HepG2 (cell line): ENCODE results near the gene BBS4. TPM values are rescaled to one million over a fixed set of nuclear protein-coding genes. Genes with fewer than 3 reads are reported as not detected.

Experiments used
- ATAC-seq: fragments of 200-7000 bp; cut with Tn5 transposase; 3 replicates; pipeline ENCODE4 v1.9.1; 2020; ENCODE audit warnings: mild to moderate bottlenecking, moderate library complexity
- BruUV-seq: library from RNA; stranded (reverse); fragments of 400-500 nt; replicated peaks from 2 replicates; lab custom pipeline; 2021; lab: Mats Ljungman, UMichigan
- CTCF ChIA-PET: fragments of 300-600 bp; formaldehyde crosslinking; extraction: SDS; loops from one replicate; lab custom pipeline; 2021; ENCODE audit warnings: low total read pairs, inconsistent platforms, low intra/inter-chr PET ratio; lab: Yijun Ruan, JAX
- POLR2A ChIA-PET: fragments of 350-600 bp; sonication (Branson Sonifier 250); formaldehyde crosslinking; loops from one replicate; lab custom pipeline; 2020; ENCODE audit warnings: antibody characterized with exemption, inconsistent platforms; lab: Yijun Ruan, JAX
- DNase-seq: peaks from one replicate; pipeline ENCODE4 v3.0.0-alpha.2; 2015; ENCODE audit warnings: low spot score
- FAIRE-seq: peaks from 3 replicates; lab custom pipeline; 2011; peaks lifted over from hg19 to GRCh38; lab: Jason Lieb, UNC
- H2AFZ ChIP-seq: one replicate; pipeline ENCODE4 v1.6.1; 2011; ENCODE audit warnings: low read length, inconsistent platforms
- H3K27ac ChIP-seq: fragments of 300-600 bp; 3 replicates; pipeline ENCODE4 v1.8.0; 2011; ENCODE audit warnings: mixed run types, mild to moderate bottlenecking, mixed read lengths, low read length, inconsistent platforms; ENCODE audit not compliant: insufficient read depth; ENCODE audit errors: extremely low read length
- H3K27me3 ChIP-seq, 2 experiments: fragments of 200-600 bp in 1 of 2; 2 replicates in 1 of 2; 3 replicates in 1 of 2; pipeline versions ENCODE4 v1.6.0 to v1.8.0; 2011; ENCODE audit warnings: low read length in 2 of 2, mild to moderate bottlenecking in 2 of 2, moderate library complexity in 2 of 2, inconsistent platforms in 1 of 2; ENCODE audit not compliant: insufficient read depth in 2 of 2, control insufficient read depth in 1 of 2
- H3K36me3 ChIP-seq, 2 experiments: fragments of 200-600 bp in 1 of 2; replicated peaks in 1 of 2; 2 replicates in 1 of 2; 3 replicates in 1 of 2; pipeline versions ENCODE4 v1.5.1 to v1.8.0; 2011; ENCODE audit warnings: low read length in 2 of 2, inconsistent platforms in 1 of 2; ENCODE audit not compliant: insufficient read depth in 2 of 2, control insufficient read depth in 1 of 2
- H3K4me1 ChIP-seq: 2 replicates; pipeline ENCODE4 v1.5.1; 2012; ENCODE audit warnings: low read length, inconsistent platforms; ENCODE audit not compliant: insufficient read depth
- H3K4me2 ChIP-seq: 2 replicates; pipeline ENCODE4 v1.6.0; 2011; ENCODE audit warnings: low read depth, low read length, inconsistent platforms
- H3K4me3 ChIP-seq, 3 experiments: fragments of 200-600 bp in 1 of 3; sonication (generic), shearing (Covaris generic) in 1 of 3; replicated peaks in 1 of 3; 2 replicates each; pipeline ENCODE4 v1.5.1; 2011 to 2016; ENCODE audit warnings: low read length in 3 of 3, inconsistent platforms in 2 of 3, low read depth in 2 of 3, mild to moderate bottlenecking in 2 of 3, control low read depth in 1 of 3, mixed read lengths in 1 of 3; ENCODE audit not compliant: insufficient read depth in 1 of 3
- H3K79me2 ChIP-seq: one replicate; pipeline ENCODE4 v1.6.1; 2011; ENCODE audit warnings: low read length, inconsistent platforms; ENCODE audit not compliant: insufficient read depth
- H3K9ac ChIP-seq: 2 replicates; pipeline ENCODE4 v1.6.0; 2011; ENCODE audit warnings: mild to moderate bottlenecking, low read depth, low read length, inconsistent platforms; ENCODE audit not compliant: insufficient read depth
- H3K9me3 ChIP-seq: 2 replicates; pipeline ENCODE4 v1.5.1; 2012; ENCODE audit warnings: mild to moderate bottlenecking, low read length
- H4K20me1 ChIP-seq: 2 replicates; pipeline ENCODE4 v1.6.0; 2011; ENCODE audit warnings: inconsistent platforms, mild to moderate bottlenecking, low read length, moderate library complexity; ENCODE audit not compliant: insufficient read depth
- HDAC6 ChIP-seq: fragments of 200-600 bp; sonication (generic); IDR thresholded peaks from 2 replicates; pipeline ENCODE4 v1.7.0; 2017; ENCODE audit warnings: mild to moderate bottlenecking, antibody characterized with exemption, low read length, low read depth
- IRX3 ChIP-seq: sonication (generic); formaldehyde crosslinking; IDR thresholded peaks from 2 replicates; pipeline ENCODE4 v1.8.1; 2023; ENCODE audit warnings: mild to moderate bottlenecking, low read depth, missing genetic modification reagents, borderline replicate concordance
- SP5 ChIP-seq: IDR thresholded peaks from 2 replicates; pipeline ENCODE4 v1.6.1; 2016; ENCODE audit warnings: low read depth, borderline replicate concordance
- TFE3 ChIP-seq: IDR thresholded peaks from 2 replicates; pipeline ENCODE4 v1.6.1; 2016
- TP53 ChIP-seq: sonication (generic); formaldehyde crosslinking; conservative IDR thresholded peaks from 2 replicates; pipeline ENCODE4 v1.4.0; 2020; ENCODE audit warnings: missing genetic modification reagents
- ZEB1 ChIP-seq: IDR thresholded peaks from 2 replicates; pipeline ENCODE4 v1.6.1; 2012; ENCODE audit warnings: mild to moderate bottlenecking, low read depth, inconsistent platforms; ENCODE audit not compliant: insufficient replicate concordance
- ZKSCAN1 ChIP-seq: fragments of 150-350 bp; IDR thresholded peaks from 2 replicates; pipeline ENCODE4 v1.6.1; 2014; ENCODE audit warnings: low read length
- ZNF770 ChIP-seq: sonication (generic); formaldehyde crosslinking; IDR thresholded peaks from 2 replicates; pipeline ENCODE4 v1.5.0; 2020; ENCODE audit warnings: mild to moderate bottlenecking, missing genetic modification reagents
- ZNF850 ChIP-seq: sonication (generic); formaldehyde crosslinking; conservative IDR thresholded peaks from 2 replicates; pipeline ENCODE4 v1.9.0; 2021; ENCODE audit warnings: mild to moderate bottlenecking, missing genetic modification reagents
- ZNF879 ChIP-seq: sonication (generic); formaldehyde crosslinking; IDR thresholded peaks from 2 replicates; pipeline ENCODE4 v1.8.1; 2023; ENCODE audit warnings: missing genetic modification reagents
- WGBS: methylation state at CpG from one replicate; pipeline ENCODE4 v1.1.6; 2017; ENCODE audit warnings: low lambda C conversion rate; 5-methylcytosine and 5-hydroxymethylcytosine counted together
- in situ Hi-C: cut with HindIII; loops from 2 replicates; pipeline ENCODE4 v1.10.0; 2017; ENCODE audit warnings: low pct_unique_long_range_greater_than_20kb; ENCODE audit not compliant: extremely low pct_ligation_motif_present
- intact Hi-C: fragments of 100-400 bp; cut with micrococcal nuclease; formaldehyde crosslinking; loops from one replicate; pipeline ENCODE4 v1.10.0; 2022; ENCODE audit not compliant: unreplicated experiment
- polyA plus RNA-seq, 8 experiments: library from polyadenylated mRNA; depleted of rRNA in 3 of 8; stranded (reverse) in 7 of 8; unstranded in 1 of 8; fragments of >200 nt; fragmentation: Illumina TruSeq in 4 of 8; extraction: Trizol in 4 of 8; gene quantifications; 2 replicates each; pipeline versions ENCODE4 v1.2.1 to v1.2.3, GENCODE V29; 2011 to 2016; ENCODE audit warnings: low read depth in 4 of 8, missing spikeins in 1 of 8, mixed read lengths in 1 of 8; ENCODE audit not compliant: insufficient read depth in 1 of 8
- total RNA-seq, 5 experiments: library from RNA; depleted of rRNA; stranded (reverse); fragments of >200 nt; fragmentation: Illumina TruSeq; extraction: Trizol; gene quantifications; 2 replicates each; pipeline ENCODE4 v1.2.3, GENCODE V29; 2016; ENCODE audit warnings: low read depth in 1 of 5
- TF ChIP-seq, protein P1 (sequence below): IDR thresholded peaks from 2 replicates; pipeline ENCODE4 v1.6.1; 2018; ENCODE audit warnings: missing genetic modification reagents, mild to moderate bottlenecking, missing compliant biosample characterization
- TF ChIP-seq, protein P2 (sequence below): sonication (generic); formaldehyde crosslinking; IDR thresholded peaks from 2 replicates; pipeline ENCODE4 v1.5.1; 2020; ENCODE audit warnings: mild to moderate bottlenecking, missing genetic modification reagents, borderline replicate concordance
- TF ChIP-seq, protein P3 (sequence below): sonication (generic); formaldehyde crosslinking; IDR thresholded peaks from 2 replicates; pipeline ENCODE4 v1.5.0; 2020; ENCODE audit warnings: missing genetic modification reagents

The BBS4 gene
- total and polyA plus RNA-seq, 2 of the 13 experiments (the other 11 are each of a cell fraction or from before 2014, with no cell fraction given): 16.0 to 21.3 TPM

DNA sequence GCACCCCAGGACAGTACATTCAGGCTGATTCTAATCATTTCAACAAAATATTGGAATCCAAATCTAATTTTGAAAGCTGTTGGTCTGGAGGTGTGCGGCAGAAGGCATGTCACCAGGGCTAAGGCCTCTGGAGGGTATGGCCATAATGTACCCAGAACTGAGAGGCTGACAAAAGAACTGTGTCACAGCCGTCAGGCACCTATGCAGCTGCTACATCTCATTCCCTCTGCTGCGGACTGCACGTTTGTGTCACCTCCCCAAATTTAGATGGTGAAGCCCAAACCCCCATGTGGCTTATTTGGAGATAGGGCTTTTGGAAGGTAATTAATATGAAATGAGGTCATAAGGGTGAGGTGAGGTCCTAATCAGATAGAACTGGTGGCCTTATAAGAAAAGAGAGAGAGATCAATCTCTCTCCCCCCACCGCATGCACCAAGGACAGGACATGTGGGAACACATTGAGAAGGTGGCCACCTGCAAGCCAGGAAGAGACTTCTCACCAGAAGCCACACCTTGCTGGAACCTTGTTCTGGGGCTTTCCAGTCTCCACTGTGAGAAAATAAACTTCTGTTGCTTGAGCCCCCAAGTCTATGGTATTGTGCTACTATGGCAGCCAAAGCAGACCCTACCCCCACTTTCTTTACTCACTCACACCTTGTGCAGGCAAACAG lies 74.7 kb downstream of the BBS4 start:
- in situ Hi-C loops: no loop called here
- no peak for TF ChIP-seq ZEB1
- TF ChIP-seq HDAC6: no peak
- TF ChIP-seq SP5: no peak
- TF ChIP-seq, protein P1, sequence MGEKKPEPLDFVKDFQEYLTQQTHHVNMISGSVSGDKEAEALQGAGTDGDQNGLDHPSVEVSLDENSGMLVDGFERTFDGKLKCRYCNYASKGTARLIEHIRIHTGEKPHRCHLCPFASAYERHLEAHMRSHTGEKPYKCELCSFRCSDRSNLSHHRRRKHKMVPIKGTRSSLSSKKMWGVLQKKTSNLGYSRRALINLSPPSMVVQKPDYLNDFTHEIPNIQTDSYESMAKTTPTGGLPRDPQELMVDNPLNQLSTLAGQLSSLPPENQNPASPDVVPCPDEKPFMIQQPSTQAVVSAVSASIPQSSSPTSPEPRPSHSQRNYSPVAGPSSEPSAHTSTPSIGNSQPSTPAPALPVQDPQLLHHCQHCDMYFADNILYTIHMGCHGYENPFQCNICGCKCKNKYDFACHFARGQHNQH: no peak
- no peak for TF ChIP-seq ZNF770 (CRISPR knock-in tag)
- TF ChIP-seq TP53: no peak
- no peak for TF ChIP-seq IRX3 (CRISPR knock-in tag)
- TF ChIP-seq TFE3: no peak
- no peak for TF ChIP-seq ZNF879
- TF ChIP-seq ZKSCAN1: no peak
- TF ChIP-seq, protein P2, sequence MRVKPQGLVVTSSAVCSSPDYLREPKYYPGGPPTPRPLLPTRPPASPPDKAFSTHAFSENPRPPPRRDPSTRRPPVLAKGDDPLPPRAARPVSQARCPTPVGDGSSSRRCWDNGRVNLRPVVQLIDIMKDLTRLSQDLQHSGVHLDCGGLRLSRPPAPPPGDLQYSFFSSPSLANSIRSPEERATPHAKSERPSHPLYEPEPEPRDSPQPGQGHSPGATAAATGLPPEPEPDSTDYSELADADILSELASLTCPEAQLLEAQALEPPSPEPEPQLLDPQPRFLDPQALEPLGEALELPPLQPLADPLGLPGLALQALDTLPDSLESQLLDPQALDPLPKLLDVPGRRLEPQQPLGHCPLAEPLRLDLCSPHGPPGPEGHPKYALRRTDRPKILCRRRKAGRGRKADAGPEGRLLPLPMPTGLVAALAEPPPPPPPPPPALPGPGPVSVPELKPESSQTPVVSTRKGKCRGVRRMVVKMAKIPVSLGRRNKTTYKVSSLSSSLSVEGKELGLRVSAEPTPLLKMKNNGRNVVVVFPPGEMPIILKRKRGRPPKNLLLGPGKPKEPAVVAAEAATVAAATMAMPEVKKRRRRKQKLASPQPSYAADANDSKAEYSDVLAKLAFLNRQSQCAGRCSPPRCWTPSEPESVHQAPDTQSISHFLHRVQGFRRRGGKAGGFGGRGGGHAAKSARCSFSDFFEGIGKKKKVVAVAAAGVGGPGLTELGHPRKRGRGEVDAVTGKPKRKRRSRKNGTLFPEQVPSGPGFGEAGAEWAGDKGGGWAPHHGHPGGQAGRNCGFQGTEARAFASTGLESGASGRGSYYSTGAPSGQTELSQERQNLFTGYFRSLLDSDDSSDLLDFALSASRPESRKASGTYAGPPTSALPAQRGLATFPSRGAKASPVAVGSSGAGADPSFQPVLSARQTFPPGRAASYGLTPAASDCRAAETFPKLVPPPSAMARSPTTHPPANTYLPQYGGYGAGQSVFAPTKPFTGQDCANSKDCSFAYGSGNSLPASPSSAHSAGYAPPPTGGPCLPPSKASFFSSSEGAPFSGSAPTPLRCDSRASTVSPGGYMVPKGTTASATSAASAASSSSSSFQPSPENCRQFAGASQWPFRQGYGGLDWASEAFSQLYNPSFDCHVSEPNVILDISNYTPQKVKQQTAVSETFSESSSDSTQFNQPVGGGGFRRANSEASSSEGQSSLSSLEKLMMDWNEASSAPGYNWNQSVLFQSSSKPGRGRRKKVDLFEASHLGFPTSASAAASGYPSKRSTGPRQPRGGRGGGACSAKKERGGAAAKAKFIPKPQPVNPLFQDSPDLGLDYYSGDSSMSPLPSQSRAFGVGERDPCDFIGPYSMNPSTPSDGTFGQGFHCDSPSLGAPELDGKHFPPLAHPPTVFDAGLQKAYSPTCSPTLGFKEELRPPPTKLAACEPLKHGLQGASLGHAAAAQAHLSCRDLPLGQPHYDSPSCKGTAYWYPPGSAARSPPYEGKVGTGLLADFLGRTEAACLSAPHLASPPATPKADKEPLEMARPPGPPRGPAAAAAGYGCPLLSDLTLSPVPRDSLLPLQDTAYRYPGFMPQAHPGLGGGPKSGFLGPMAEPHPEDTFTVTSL: no peak
- no peak for TF ChIP-seq ZNF850 (CRISPR knock-in tag)
- TF ChIP-seq, protein P3, sequence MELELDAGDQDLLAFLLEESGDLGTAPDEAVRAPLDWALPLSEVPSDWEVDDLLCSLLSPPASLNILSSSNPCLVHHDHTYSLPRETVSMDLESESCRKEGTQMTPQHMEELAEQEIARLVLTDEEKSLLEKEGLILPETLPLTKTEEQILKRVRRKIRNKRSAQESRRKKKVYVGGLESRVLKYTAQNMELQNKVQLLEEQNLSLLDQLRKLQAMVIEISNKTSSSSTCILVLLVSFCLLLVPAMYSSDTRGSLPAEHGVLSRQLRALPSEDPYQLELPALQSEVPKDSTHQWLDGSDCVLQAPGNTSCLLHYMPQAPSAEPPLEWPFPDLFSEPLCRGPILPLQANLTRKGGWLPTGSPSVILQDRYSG (CRISPR knock-in tag): no peak

More for the DNA sequence above, 74.7 kb downstream of the BBS4 start:
- no peak overlapping the region for H2AFZ ChIP-seq
- ChIA-PET POLR2A (no interaction called here), CTCF (no interaction called here)
- H3K79me2 ChIP-seq: no peaks in the 10 kb centered on the region
- H3K4me2 ChIP-seq: no peak overlapping the region
- DNase-seq (no peak), FAIRE-seq (no peak), ATAC-seq (no peak)
- H3K27ac ChIP-seq: no peak overlapping the region
- H3K9me3 ChIP-seq: no peaks in the 10 kb centered on the region
- no TSS peak for BruUV-seq
- no peaks in the 10 kb centered on the region for H4K20me1 ChIP-seq
- H3K27me3 ChIP-seq: no peaks in the 10 kb centered on the region
- H3K36me3 ChIP-seq: peaks cover 16 to 65% of the 10 kb centered on the region in 2 experiments
- H3K4me1 ChIP-seq: no peaks in the 10 kb centered on the region
- intact Hi-C loops: no loop called here
- no peak overlapping the region for H3K9ac ChIP-seq
- 99% methylated on average over 5 of the region's 5 CpGs for WGBS
- no peak overlapping the region for H3K4me3 ChIP-seq
